RWPE2 (cell line): Measurements from ENCODE around the gene MANSC4.

Source experiments
- ATAC-seq: fragments of 200-7000 bp; cut with Tn5 transposase; 3 replicates; pipeline ENCODE4 v1.9.1; 2021; ENCODE audit warnings: low read depth
- DNase-seq: peaks from one replicate; pipeline ENCODE4 v3.0.0-alpha.2; 2020; ENCODE audit warnings: low spot score
- H3K27ac ChIP-seq: fragments of 450-650 bp; 2 replicates; pipeline ENCODE4 v1.5.1; 2017; ENCODE audit warnings: mild to moderate bottlenecking; ENCODE audit not compliant: poor library complexity, severe bottlenecking
- H3K27me3 ChIP-seq: fragments of 250-450 bp; sonication (Bioruptor Pico); 2 replicates; pipeline ENCODE4 v1.5.1; 2021; ENCODE audit warnings: mild to moderate bottlenecking, moderate library complexity; ENCODE audit not compliant: insufficient read depth, poor library complexity, severe bottlenecking
- H3K36me3 ChIP-seq: fragments of 250-450 bp; sonication (Bioruptor Pico); 2 replicates; pipeline ENCODE4 v1.5.1; 2020; ENCODE audit warnings: low read depth, mild to moderate bottlenecking, moderate library complexity
- H3K4me1 ChIP-seq: fragments of 250-450 bp; sonication (Bioruptor Pico); 2 replicates; pipeline ENCODE4 v1.5.1; 2021; ENCODE audit warnings: mild to moderate bottlenecking, moderate library complexity; ENCODE audit not compliant: insufficient read depth, poor library complexity, severe bottlenecking
- H3K4me3 ChIP-seq: fragments of 250-450 bp; sonication (Bioruptor Pico); 2 replicates; pipeline ENCODE4 v1.5.1; 2021; ENCODE audit warnings: mild to moderate bottlenecking, moderate library complexity; ENCODE audit not compliant: severe bottlenecking
- H3K9me3 ChIP-seq: fragments of 250-450 bp; sonication (Bioruptor Pico); 2 replicates; pipeline ENCODE4 v1.5.1; 2021; ENCODE audit warnings: mild to moderate bottlenecking, moderate library complexity; ENCODE audit not compliant: severe bottlenecking
- CTCF ChIP-seq: fragments of 450-650 bp; IDR thresholded peaks from one replicate; pipeline ENCODE4 v1.5.1; 2017; ENCODE audit warnings: mild to moderate bottlenecking, moderate library complexity; ENCODE audit not compliant: poor library complexity, severe bottlenecking

The MANSC4 gene

GRCh38 chr12:27771481-27772327, 8.3 kb downstream of the MANSC4 start:
- TF ChIP-seq CTCF: no peak
- H3K36me3 ChIP-seq: no peaks in the 10 kb centered on the region
- H3K4me1 ChIP-seq: peaks cover 19% of the 10 kb centered on the region
- H3K4me3 ChIP-seq: no peak overlapping the region
- no peaks in the 10 kb centered on the region for H3K9me3 ChIP-seq
- H3K27me3 ChIP-seq: no peaks in the 10 kb centered on the region
- H3K27ac ChIP-seq: peak overlapping the region; percentile 50
- DNase-seq (no peak), ATAC-seq (no peak)

- no peak overlapping the region for H3K4me3 ChIP-seq
- DNase-seq: no peak
These were observed 10.8 kb downstream of the MANSC4 start for GRCh38 chr12:27769142-27769673.

GRCh38 chr12:27766587-27766986, 13.4 kb downstream of the MANSC4 start:
- Histone ChIP-seq H3K36me3 (no peaks in the 10 kb centered on the region), H3K27me3 (no peaks in the 10 kb centered on the region), H3K27ac (no peak overlapping the region), H3K4me1 (peaks cover 2% of the 10 kb centered on the region), H3K4me3 (no peak overlapping the region), H3K9me3 (no peaks in the 10 kb centered on the region)
- no peak for DNase-seq
- no peak for ATAC-seq
- no peak for TF ChIP-seq CTCF

More at GRCh38 chr12:27769142-27769673, 10.8 kb downstream of the MANSC4 start:
- ATAC-seq: no peak
- peaks cover 19% of the 10 kb centered on the region for H3K4me1 ChIP-seq
- no peaks in the 10 kb centered on the region for H3K27me3 ChIP-seq
- H3K9me3 ChIP-seq: no peaks in the 10 kb centered on the region
- TF ChIP-seq CTCF: no peak
- H3K27ac ChIP-seq: no peak overlapping the region
- no peaks in the 10 kb centered on the region for H3K36me3 ChIP-seq

- Histone ChIP-seq H3K4me1 (no peaks in the 10 kb centered on the region), H3K27ac (no peak overlapping the region), H3K9me3 (no peaks in the 10 kb centered on the region), H3K36me3 (no peaks in the 10 kb centered on the region), H3K4me3 (no peak overlapping the region), H3K27me3 (no peaks in the 10 kb centered on the region)
- DNase-seq: no peak
- ATAC-seq: no peak
- no peak for TF ChIP-seq CTCF
These were observed 17.3 kb downstream of the MANSC4 start for GRCh38 chr12:27762757-27763156.
